Kidney glomerular epithelial cell (primary cell): ENCODE data around the gene DACT3.

Experiments
- DNase-seq: peaks from one replicate; lab custom pipeline; 2025; lab: John Stamatoyannopoulos, UW

DACT3 gene

DNA sequence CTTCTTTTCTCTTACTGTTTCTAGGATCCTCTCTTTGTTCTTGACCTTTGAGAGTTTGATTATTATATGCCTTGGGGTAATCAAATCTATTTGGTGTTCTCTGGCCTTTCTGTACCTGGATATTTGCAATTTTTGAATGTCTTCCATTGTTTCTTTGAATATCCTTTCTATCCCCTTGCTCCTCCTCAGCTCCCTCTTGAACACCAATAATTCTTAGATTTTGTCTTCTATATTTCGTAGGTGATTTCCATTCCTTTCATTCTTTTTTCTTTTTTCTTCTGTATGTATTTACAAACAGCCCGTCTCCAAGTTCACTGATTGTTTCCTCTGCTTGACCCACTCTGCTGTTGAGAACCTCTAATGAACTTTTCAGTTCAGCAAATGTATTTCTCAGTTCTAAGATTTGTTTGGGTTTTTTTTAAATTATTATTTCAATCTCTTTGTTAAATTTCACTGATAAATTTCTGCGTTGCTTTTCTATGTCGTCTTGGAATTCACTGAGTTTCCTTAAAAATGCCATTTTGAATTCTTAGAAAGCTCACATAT lies 62.5 kb downstream of the DACT3 start:
- DNase-seq: no peak
